ENCODE measurements around the gene CHSY1. TPM values are rescaled to one million over a fixed set of nuclear protein-coding genes. Genes with fewer than 3 reads are reported as not detected.

CHSY1 gene
- total and polyA plus RNA-seq, 2 experiments from 2014 or later = 5.2 to 31.3 TPM

GRCh38 chr15:101133181-101133460 is 118.7 kb downstream of the CHSY1 start:
- TF ChIP-seq EZH2phosphoT487 (IDR thresholded peaks at IDR 0.05; ENCODE audit: insufficient read depth, low read depth) (no peak), EZH2 (IDR thresholded peaks at IDR 0.05; ENCODE audit: insufficient read depth, poor library complexity, severe bottlenecking) (no peak)
- no peak overlapping the region for H3K27ac ChIP-seq
- H3K4me2 ChIP-seq (ENCODE audit: unreplicated experiment) = no peak overlapping the region
- 0 out of 2 replicates have a peak, but pooled peaks cover 3% of the 10 kb centered on the region for H3K27me3 ChIP-seq (replicated peaks; ENCODE audit: insufficient read depth)
- in situ Hi-C loops (cut with MboI) = no loop called here
- no peak overlapping the region for H3K9ac ChIP-seq
- no peaks in the 10 kb centered on the region for H3K9me3 ChIP-seq (ENCODE audit: low read depth)
- no peak overlapping the region for H2AFZ ChIP-seq
- H3K36me3 ChIP-seq (ENCODE audit: low read depth) = no peaks in the 10 kb centered on the region
- peaks cover 11% of the 10 kb centered on the region for H3F3A ChIP-seq (ENCODE audit: insufficient read depth)
- H3K4me3 ChIP-seq = no peak overlapping the region
- no peaks in the 10 kb centered on the region for H3K79me2 ChIP-seq (ENCODE audit: insufficient read depth)
- WGBS, 2 experiments (ENCODE audit: low coverage in 1 of 2, low lambda C conversion rate in 2 of 2, missing lambda C conversion rate in 2 of 2) = 92 to 94% methylated on average over 7 of the region's 8 CpGs
- H3K9me2 ChIP-seq (ENCODE audit: insufficient read depth) = no peaks in the 10 kb centered on the region
- H4K20me1 ChIP-seq (ENCODE audit: insufficient read depth) = no peaks in the 10 kb centered on the region
- no peak for DNase-seq
- peaks cover 7% of the 10 kb centered on the region; the same call in 1 of the 2 replicates for H3K4me1 ChIP-seq (ENCODE audit: insufficient read depth)

- Histone ChIP-seq H3K9me2 (ENCODE audit: insufficient read depth) (no peaks in the 10 kb centered on the region), H3K9ac (no peak overlapping the region), H3K27ac (no peak overlapping the region), H3F3A (ENCODE audit: insufficient read depth) (peaks cover 14% of the 10 kb centered on the region), H3K9me3 (ENCODE audit: low read depth) (no peaks in the 10 kb centered on the region), H3K27me3 (replicated peaks; ENCODE audit: insufficient read depth) (0 out of 2 replicates have a peak, but pooled peaks cover 3% of the 10 kb centered on the region), H3K4me3 (no peak overlapping the region), H3K4me1 (ENCODE audit: insufficient read depth) (peaks cover 10% of the 10 kb centered on the region), H2AFZ (no peak overlapping the region), H3K36me3 (ENCODE audit: low read depth) (no peaks in the 10 kb centered on the region), H4K20me1 (ENCODE audit: insufficient read depth) (no peaks in the 10 kb centered on the region), H3K79me2 (ENCODE audit: insufficient read depth) (no peaks in the 10 kb centered on the region), H3K4me2 (ENCODE audit: unreplicated experiment) (no peak overlapping the region)
- TF ChIP-seq EZH2 (IDR thresholded peaks at IDR 0.05; ENCODE audit: insufficient read depth, poor library complexity, severe bottlenecking) (no peak), EZH2phosphoT487 (IDR thresholded peaks at IDR 0.05; ENCODE audit: insufficient read depth, low read depth) (no peak)
- in situ Hi-C loops (cut with MboI) = no loop called here
- WGBS, 2 experiments (ENCODE audit: low coverage in 1 of 2, low lambda C conversion rate in 2 of 2, missing lambda C conversion rate in 2 of 2) = 87 to 89% methylated on average over 17 to 20 of the region's 20 CpGs
- DNase-seq = no peak
These were observed 119.3 kb downstream of the CHSY1 start for GRCh38 chr15:101132390-101133180.

- Histone ChIP-seq H3K36me3 (ENCODE audit: low read depth) (no peaks in the 10 kb centered on the region), H3K4me2 (ENCODE audit: unreplicated experiment) (no peak overlapping the region), H3F3A (ENCODE audit: insufficient read depth) (peaks cover 23% of the 10 kb centered on the region), H3K9ac (no peak overlapping the region), H3K9me3 (ENCODE audit: low read depth) (no peaks in the 10 kb centered on the region), H3K9me2 (ENCODE audit: insufficient read depth) (no peaks in the 10 kb centered on the region), H3K79me2 (ENCODE audit: insufficient read depth) (no peaks in the 10 kb centered on the region), H3K4me1 (ENCODE audit: insufficient read depth) (peaks cover 19% of the 10 kb centered on the region), H4K20me1 (ENCODE audit: insufficient read depth) (no peaks in the 10 kb centered on the region), H3K27me3 (replicated peaks; ENCODE audit: insufficient read depth) (0 out of 2 replicates have a peak, but pooled peaks cover 3% of the 10 kb centered on the region), H3K27ac (no peak overlapping the region), H2AFZ (no peak overlapping the region), H3K4me3 (no peak overlapping the region)
- no peak for DNase-seq
- in situ Hi-C loops (cut with MboI) = no loop called here
- TF ChIP-seq EZH2phosphoT487 (IDR thresholded peaks at IDR 0.05; ENCODE audit: insufficient read depth, low read depth) = no peak
- no peak for TF ChIP-seq EZH2 (IDR thresholded peaks at IDR 0.05; ENCODE audit: insufficient read depth, poor library complexity, severe bottlenecking)
- 92% methylated on average over 18 of the region's 18 CpGs for WGBS, 2 experiments (ENCODE audit: low coverage in 1 of 2, low lambda C conversion rate in 2 of 2, missing lambda C conversion rate in 2 of 2)
These were observed 120.1 kb downstream of the CHSY1 start for GRCh38 chr15:101131489-101132389.

- Histone ChIP-seq H3K4me3 (no peak overlapping the region), H3K79me2 (ENCODE audit: insufficient read depth) (no peaks in the 10 kb centered on the region), H3K27me3 (replicated peaks; ENCODE audit: insufficient read depth) (0 out of 2 replicates have a peak, but pooled peaks cover 3% of the 10 kb centered on the region), H3K4me2 (ENCODE audit: unreplicated experiment) (no peak overlapping the region), H4K20me1 (ENCODE audit: insufficient read depth) (no peaks in the 10 kb centered on the region), H3K9ac (no peak overlapping the region), H3K36me3 (ENCODE audit: low read depth) (no peaks in the 10 kb centered on the region), H3K9me2 (ENCODE audit: insufficient read depth) (no peaks in the 10 kb centered on the region), H3K9me3 (ENCODE audit: low read depth) (no peaks in the 10 kb centered on the region), H2AFZ (no peak overlapping the region), H3K4me1 (ENCODE audit: insufficient read depth) (peaks cover 36% of the 10 kb centered on the region), H3K27ac (no peak overlapping the region), H3F3A (ENCODE audit: insufficient read depth) (peaks cover 39% of the 10 kb centered on the region)
- in situ Hi-C loops (cut with MboI) = no loop called here
- no peak for DNase-seq
- WGBS, 2 experiments (ENCODE audit: low coverage in 1 of 2, low lambda C conversion rate in 2 of 2, missing lambda C conversion rate in 2 of 2) = 95 to 96% methylated on average over 4 of the region's 4 CpGs
- TF ChIP-seq EZH2phosphoT487 (IDR thresholded peaks at IDR 0.05; ENCODE audit: insufficient read depth, low read depth) (no peak), EZH2 (IDR thresholded peaks at IDR 0.05; ENCODE audit: insufficient read depth, poor library complexity, severe bottlenecking) (no peak)
These were observed 121.9 kb downstream of the CHSY1 start for GRCh38 chr15:101129851-101130380.

Measured in GM23248 (cell line).